SK-N-SH (cell line): ENCODE results near the gene ASB18. TPM values are rescaled to one million over a fixed set of nuclear protein-coding genes. Genes with fewer than 3 reads are reported as not detected.

ENCODE experiments used
- CTCF ChIA-PET: fragments of 300-600, 350-600 bp; formaldehyde crosslinking; extraction: SDS; loops from one replicate; lab custom pipeline; 2021; lab: Yijun Ruan, JAX
- POLR2A ChIA-PET: fragments of 350-600 bp; sonication (Branson Sonifier 250); formaldehyde crosslinking; extraction: SDS; loops from one replicate; lab custom pipeline; 2020; ENCODE audit warnings: antibody characterized with exemption, inconsistent platforms; lab: Yijun Ruan, JAX
- DNase-seq: peaks from one replicate; pipeline ENCODE4 v3.0.0; 2012
- H2AFZ ChIP-seq: fragments of 200-600 bp; sonication (generic); 2 replicates; pipeline ENCODE4 v1.8.1; 2016; ENCODE audit warnings: antibody characterized with exemption, mild to moderate bottlenecking, low read depth
- H3F3A ChIP-seq: fragments of 200-600 bp; sonication (generic); replicated peaks from 2 replicates; pipeline ENCODE3; 2016; ENCODE audit warnings: antibody characterized with exemption, mild to moderate bottlenecking; ENCODE audit not compliant: insufficient read depth
- H3K27ac ChIP-seq, 2 experiments: fragments of 200-500 bp in 1 of 2; fragments of 200-600 bp in 1 of 2; sonication (Bioruptor generic) in 1 of 2; sonication (generic), shearing (Covaris generic) in 1 of 2; 2 replicates each; pipeline versions ENCODE4 v1.5.1 to v1.6.1; 2014 to 2016; ENCODE audit warnings: low read depth in 2 of 2, inconsistent platforms in 1 of 2, low read length in 1 of 2, mild to moderate bottlenecking in 1 of 2, mixed read lengths in 1 of 2
- H3K27me3 ChIP-seq: fragments of 200-600 bp; sonication (generic), shearing (Covaris generic); 2 replicates; pipeline ENCODE4 v1.6.1; 2016; ENCODE audit warnings: mixed run types; ENCODE audit not compliant: insufficient read depth
- H3K36me3 ChIP-seq, 2 experiments: fragments of 200-500 bp in 1 of 2; fragments of 200-600 bp in 1 of 2; sonication (Bioruptor generic) in 1 of 2; sonication (generic) in 1 of 2; replicated peaks in 1 of 2; 2 replicates each; pipeline versions ENCODE3 to v1.5.1; 2014 to 2016; ENCODE audit warnings: low read length in 1 of 2, mild to moderate bottlenecking in 1 of 2; ENCODE audit not compliant: insufficient read depth in 2 of 2, control insufficient read depth in 1 of 2
- H3K4me1 ChIP-seq, 2 experiments: fragments of 200-500 bp in 1 of 2; fragments of 200-600 bp in 1 of 2; sonication (Bioruptor generic) in 1 of 2; sonication (generic), shearing (Covaris generic) in 1 of 2; 2 replicates each; pipeline versions ENCODE4 v1.5.1 to v1.6.1; 2014 to 2016; ENCODE audit warnings: low read depth in 1 of 2, low read length in 1 of 2, mixed run types in 1 of 2; ENCODE audit not compliant: insufficient read depth in 2 of 2, control insufficient read depth in 1 of 2
- H3K4me2 ChIP-seq: fragments of 200-600 bp; sonication (generic), shearing (Covaris generic); 2 replicates; pipeline ENCODE4 v1.6.1; 2017; ENCODE audit warnings: mixed run types
- H3K4me3 ChIP-seq, 2 experiments: fragments of 200-500 bp in 1 of 2; fragments of 200-600 bp in 1 of 2; sonication (Bioruptor generic) in 1 of 2; sonication (generic), shearing (Covaris generic) in 1 of 2; 2 replicates each; pipeline versions ENCODE4 v1.5.1 to v1.8.1; 2014 to 2016; ENCODE audit warnings: low read depth in 2 of 2, inconsistent platforms in 1 of 2, low read length in 1 of 2, mild to moderate bottlenecking in 1 of 2, mixed read lengths in 1 of 2, moderate library complexity in 1 of 2
- H3K79me2 ChIP-seq: fragments of 200-600 bp; sonication (generic); 2 replicates; pipeline ENCODE4 v1.8.1; 2017; ENCODE audit warnings: mild to moderate bottlenecking; ENCODE audit not compliant: insufficient read depth
- H3K9ac ChIP-seq: fragments of 200-600 bp; sonication (generic); 2 replicates; pipeline ENCODE4 v1.6.1; 2017; ENCODE audit warnings: mixed run types
- H3K9me2 ChIP-seq: fragments of 200-600 bp; sonication (generic); 2 replicates; pipeline ENCODE4 v1.6.1; 2017; ENCODE audit warnings: mixed run types
- H3K9me3 ChIP-seq: fragments of 200-600 bp; sonication (generic); 2 replicates; pipeline ENCODE4 v1.6.1; 2017; ENCODE audit warnings: mixed run types, mild to moderate bottlenecking, moderate library complexity
- H4K20me1 ChIP-seq: fragments of 200-600 bp; sonication (generic); 2 replicates; pipeline ENCODE4 v1.6.1; 2017; ENCODE audit warnings: mild to moderate bottlenecking, mixed run types; ENCODE audit not compliant: insufficient read depth
- ELF1 ChIP-seq: IDR thresholded peaks from 2 replicates; pipeline ENCODE4 v1.4.0; 2012
- EP300 ChIP-seq, 2 experiments: IDR thresholded peaks; 2 replicates each; pipeline versions ENCODE4 v1.4.0 to v1.6.1; 2012; ENCODE audit warnings: borderline replicate concordance in 1 of 2, low read depth in 1 of 2, low read length in 1 of 2
- EZH2phosphoT487 ChIP-seq: fragments of 200-600 bp; sonication (generic); IDR thresholded peaks from 2 replicates; pipeline ENCODE4 v1.6.1; 2017; ENCODE audit warnings: low read depth, mixed run types, mild to moderate bottlenecking, antibody characterized with exemption, moderate library complexity, borderline replicate concordance
- FOXM1 ChIP-seq: IDR thresholded peaks from 2 replicates; pipeline ENCODE4 v1.4.0; 2012; ENCODE audit warnings: low read depth, mild to moderate bottlenecking
- GABPA ChIP-seq: IDR thresholded peaks from 2 replicates; pipeline ENCODE4 v1.4.0; 2012; ENCODE audit warnings: low read depth, mild to moderate bottlenecking
- MXI1 ChIP-seq: IDR thresholded peaks from 2 replicates; pipeline ENCODE4 v1.6.1; 2012; ENCODE audit warnings: mild to moderate bottlenecking, low read depth, low read length, improper control_type of control experiment
- NRF1 ChIP-seq: IDR thresholded peaks from 2 replicates; pipeline ENCODE4 v1.6.1; 2012; ENCODE audit warnings: low read depth, mild to moderate bottlenecking, low read length
- RAD21 ChIP-seq: IDR thresholded peaks from 2 replicates; pipeline ENCODE4 v1.6.1; 2012; ENCODE audit warnings: mild to moderate bottlenecking, low read length
- RXRA ChIP-seq: IDR thresholded peaks from 2 replicates; pipeline ENCODE4 v1.4.0; 2012; ENCODE audit warnings: low read depth, mild to moderate bottlenecking, borderline replicate concordance
- SMC3 ChIP-seq: IDR thresholded peaks from 2 replicates; pipeline ENCODE4 v1.6.1; 2012; ENCODE audit warnings: low read depth, low read length, improper control_type of control experiment
- TCF12 ChIP-seq: IDR thresholded peaks from 2 replicates; pipeline ENCODE4 v1.4.0; 2012
- TEAD4 ChIP-seq: IDR thresholded peaks from 2 replicates; pipeline ENCODE4 v1.4.0; 2012; ENCODE audit warnings: mild to moderate bottlenecking, borderline replicate concordance; ENCODE audit not compliant: insufficient read depth
- WGBS: methylation state at CpG from one replicate; pipeline ENCODE4 v1.1.6; 2017; ENCODE audit warnings: low lambda C conversion rate; 5-methylcytosine and 5-hydroxymethylcytosine counted together
- polyA plus RNA-seq, 3 experiments: library from polyadenylated mRNA; depleted of rRNA; stranded (reverse); fragments of >200 nt; gene quantifications; 2 replicates each; pipeline ENCODE4 v1.2.3, GENCODE V29; 2012
- TF ChIP-seq, protein P1 (sequence below): IDR thresholded peaks from 2 replicates; pipeline ENCODE4 v1.4.0; 2012; ENCODE audit warnings: low read depth, borderline replicate concordance
- TF ChIP-seq, protein P2 (sequence below): fragments of 200-600 bp; sonication (generic); IDR thresholded peaks from 2 replicates; pipeline ENCODE4 v1.6.1; 2017; ENCODE audit warnings: antibody characterized with exemption, mild to moderate bottlenecking, moderate library complexity
- TF ChIP-seq, protein P3 (sequence below): fragments of 150-350 bp; IDR thresholded peaks from 2 replicates; pipeline ENCODE4 v1.6.1; 2017; ENCODE audit warnings: antibody characterized with exemption, low read length, low read depth, borderline replicate concordance
- TF ChIP-seq, protein P4 (sequence below): IDR thresholded peaks from 2 replicates; pipeline ENCODE4 v1.4.0; 2012; ENCODE audit warnings: low read depth, borderline replicate concordance
- TF ChIP-seq, protein P5 (sequence below): IDR thresholded peaks from 2 replicates; pipeline ENCODE4; 2012

The ASB18 gene
- polyA plus RNA-seq, 1 of the 3 experiments (the other 2 are of a cell fraction), result not detected

DNA sequence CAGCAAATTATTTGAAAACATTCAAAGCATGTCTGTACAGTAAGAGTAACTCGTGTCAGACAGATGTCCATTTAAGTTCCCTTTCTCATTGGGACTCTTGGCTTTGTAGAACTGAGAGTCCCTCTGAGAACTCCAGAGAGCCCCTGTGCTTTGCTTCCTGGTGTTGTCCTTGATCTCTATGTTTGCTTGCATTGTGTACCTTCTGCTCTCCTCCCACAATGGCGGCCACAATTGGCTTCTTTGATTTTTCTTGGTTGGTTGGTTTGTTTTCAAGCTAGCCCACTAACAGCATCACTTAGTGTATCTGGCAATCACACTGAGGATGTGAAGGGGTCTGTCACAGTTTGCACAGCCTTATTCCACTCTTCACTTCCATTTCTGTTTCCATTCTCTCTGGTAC, 15.1 kb downstream of the ASB18 start:
- H3K36me3 ChIP-seq, result no peaks in the 10 kb centered on the region
- DNase-seq, result no peak
- no peaks in the 10 kb centered on the region for H3K9me2 ChIP-seq
- 11% methylated on average over 2 of the region's 2 CpGs for WGBS
- H3K27ac ChIP-seq, result no peak overlapping the region
- no peaks in the 10 kb centered on the region for H3K79me2 ChIP-seq
- CTCF ChIA-PET, result interaction anchor here (1.4 kb wide), 1 partner anchor 9 kb away, joined by 3 read pairs; no protein-coding TSS in a partner anchor
- POLR2A ChIA-PET, result no interaction called here
- no peak overlapping the region for H2AFZ ChIP-seq
- H3K4me1 ChIP-seq, result no peaks in the 10 kb centered on the region
- no peaks in the 10 kb centered on the region for H3K9me3 ChIP-seq
- H3K4me3 ChIP-seq, result no peak overlapping the region
- no peaks in the 10 kb centered on the region for H3F3A ChIP-seq
- no peak overlapping the region for H3K9ac ChIP-seq
- TF ChIP-seq GABPA (no peak), EP300 (IDR thresholded peaks at IDR 0.05; ENCODE audit: borderline replicate concordance in 1 of 2, low read depth in 1 of 2, low read length in 1 of 2) (no peak), SMC3 (no peak), EZH2phosphoT487 (no peak), MXI1 (no peak), ELF1 (no peak), FOXM1 (no peak), TCF12 (no peak), RXRA (no peak), NRF1 (no peak), TEAD4 (no peak), RAD21 (no peak)
- TF ChIP-seq, protein P1, sequence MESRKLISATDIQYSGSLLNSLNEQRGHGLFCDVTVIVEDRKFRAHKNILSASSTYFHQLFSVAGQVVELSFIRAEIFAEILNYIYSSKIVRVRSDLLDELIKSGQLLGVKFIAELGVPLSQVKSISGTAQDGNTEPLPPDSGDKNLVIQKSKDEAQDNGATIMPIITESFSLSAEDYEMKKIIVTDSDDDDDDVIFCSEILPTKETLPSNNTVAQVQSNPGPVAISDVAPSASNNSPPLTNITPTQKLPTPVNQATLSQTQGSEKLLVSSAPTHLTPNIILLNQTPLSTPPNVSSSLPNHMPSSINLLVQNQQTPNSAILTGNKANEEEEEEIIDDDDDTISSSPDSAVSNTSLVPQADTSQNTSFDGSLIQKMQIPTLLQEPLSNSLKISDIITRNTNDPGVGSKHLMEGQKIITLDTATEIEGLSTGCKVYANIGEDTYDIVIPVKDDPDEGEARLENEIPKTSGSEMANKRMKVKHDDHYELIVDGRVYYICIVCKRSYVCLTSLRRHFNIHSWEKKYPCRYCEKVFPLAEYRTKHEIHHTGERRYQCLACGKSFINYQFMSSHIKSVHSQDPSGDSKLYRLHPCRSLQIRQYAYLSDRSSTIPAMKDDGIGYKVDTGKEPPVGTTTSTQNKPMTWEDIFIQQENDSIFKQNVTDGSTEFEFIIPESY, result no peak
- TF ChIP-seq, protein P2, sequence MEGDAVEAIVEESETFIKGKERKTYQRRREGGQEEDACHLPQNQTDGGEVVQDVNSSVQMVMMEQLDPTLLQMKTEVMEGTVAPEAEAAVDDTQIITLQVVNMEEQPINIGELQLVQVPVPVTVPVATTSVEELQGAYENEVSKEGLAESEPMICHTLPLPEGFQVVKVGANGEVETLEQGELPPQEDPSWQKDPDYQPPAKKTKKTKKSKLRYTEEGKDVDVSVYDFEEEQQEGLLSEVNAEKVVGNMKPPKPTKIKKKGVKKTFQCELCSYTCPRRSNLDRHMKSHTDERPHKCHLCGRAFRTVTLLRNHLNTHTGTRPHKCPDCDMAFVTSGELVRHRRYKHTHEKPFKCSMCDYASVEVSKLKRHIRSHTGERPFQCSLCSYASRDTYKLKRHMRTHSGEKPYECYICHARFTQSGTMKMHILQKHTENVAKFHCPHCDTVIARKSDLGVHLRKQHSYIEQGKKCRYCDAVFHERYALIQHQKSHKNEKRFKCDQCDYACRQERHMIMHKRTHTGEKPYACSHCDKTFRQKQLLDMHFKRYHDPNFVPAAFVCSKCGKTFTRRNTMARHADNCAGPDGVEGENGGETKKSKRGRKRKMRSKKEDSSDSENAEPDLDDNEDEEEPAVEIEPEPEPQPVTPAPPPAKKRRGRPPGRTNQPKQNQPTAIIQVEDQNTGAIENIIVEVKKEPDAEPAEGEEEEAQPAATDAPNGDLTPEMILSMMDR, result no peak
- TF ChIP-seq, protein P3, sequence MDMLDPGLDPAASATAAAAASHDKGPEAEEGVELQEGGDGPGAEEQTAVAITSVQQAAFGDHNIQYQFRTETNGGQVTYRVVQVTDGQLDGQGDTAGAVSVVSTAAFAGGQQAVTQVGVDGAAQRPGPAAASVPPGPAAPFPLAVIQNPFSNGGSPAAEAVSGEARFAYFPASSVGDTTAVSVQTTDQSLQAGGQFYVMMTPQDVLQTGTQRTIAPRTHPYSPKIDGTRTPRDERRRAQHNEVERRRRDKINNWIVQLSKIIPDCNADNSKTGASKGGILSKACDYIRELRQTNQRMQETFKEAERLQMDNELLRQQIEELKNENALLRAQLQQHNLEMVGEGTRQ, result no peak
- TF ChIP-seq, protein P4, sequence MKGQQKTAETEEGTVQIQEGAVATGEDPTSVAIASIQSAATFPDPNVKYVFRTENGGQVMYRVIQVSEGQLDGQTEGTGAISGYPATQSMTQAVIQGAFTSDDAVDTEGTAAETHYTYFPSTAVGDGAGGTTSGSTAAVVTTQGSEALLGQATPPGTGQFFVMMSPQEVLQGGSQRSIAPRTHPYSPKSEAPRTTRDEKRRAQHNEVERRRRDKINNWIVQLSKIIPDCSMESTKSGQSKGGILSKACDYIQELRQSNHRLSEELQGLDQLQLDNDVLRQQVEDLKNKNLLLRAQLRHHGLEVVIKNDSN, result no peak
- TF ChIP-seq, protein P5, sequence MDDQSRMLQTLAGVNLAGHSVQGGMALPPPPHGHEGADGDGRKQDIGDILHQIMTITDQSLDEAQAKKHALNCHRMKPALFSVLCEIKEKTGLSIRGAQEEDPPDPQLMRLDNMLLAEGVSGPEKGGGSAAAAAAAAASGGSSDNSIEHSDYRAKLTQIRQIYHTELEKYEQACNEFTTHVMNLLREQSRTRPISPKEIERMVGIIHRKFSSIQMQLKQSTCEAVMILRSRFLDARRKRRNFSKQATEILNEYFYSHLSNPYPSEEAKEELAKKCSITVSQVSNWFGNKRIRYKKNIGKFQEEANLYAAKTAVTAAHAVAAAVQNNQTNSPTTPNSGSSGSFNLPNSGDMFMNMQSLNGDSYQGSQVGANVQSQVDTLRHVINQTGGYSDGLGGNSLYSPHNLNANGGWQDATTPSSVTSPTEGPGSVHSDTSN, result no peak
- TF ChIP-seq, all 33 proteins: peak for 0
- Histone ChIP-seq H3K4me2 (no peak overlapping the region), H3K27me3 (no peaks in the 10 kb centered on the region; the same call in 1 of the 2 replicates), H4K20me1 (no peaks in the 10 kb centered on the region)
